ENCODE results near the gene HDAC7.

The HDAC7 gene

DNA sequence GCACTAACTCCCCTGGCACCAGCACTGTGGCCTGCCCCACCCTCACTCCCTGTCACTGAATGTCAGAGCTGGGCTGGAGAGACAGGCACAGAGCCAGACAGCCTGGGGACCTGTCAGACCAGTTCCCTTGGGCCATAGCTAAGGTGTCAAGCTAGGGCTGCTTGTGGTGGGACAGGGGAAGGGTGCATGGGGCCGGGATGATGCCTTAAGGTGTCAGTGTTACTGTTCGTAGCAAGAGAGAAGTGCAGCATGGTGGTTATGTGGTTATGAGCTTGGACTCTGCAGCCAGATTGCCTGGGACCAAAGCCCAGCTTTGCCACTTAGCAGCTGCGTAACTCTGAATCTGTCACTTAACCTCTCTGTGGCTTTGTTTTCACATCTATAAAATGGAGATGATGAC, 64.8 kb downstream of the HDAC7 start (continued):
- TF ChIP-seq, protein P1, sequence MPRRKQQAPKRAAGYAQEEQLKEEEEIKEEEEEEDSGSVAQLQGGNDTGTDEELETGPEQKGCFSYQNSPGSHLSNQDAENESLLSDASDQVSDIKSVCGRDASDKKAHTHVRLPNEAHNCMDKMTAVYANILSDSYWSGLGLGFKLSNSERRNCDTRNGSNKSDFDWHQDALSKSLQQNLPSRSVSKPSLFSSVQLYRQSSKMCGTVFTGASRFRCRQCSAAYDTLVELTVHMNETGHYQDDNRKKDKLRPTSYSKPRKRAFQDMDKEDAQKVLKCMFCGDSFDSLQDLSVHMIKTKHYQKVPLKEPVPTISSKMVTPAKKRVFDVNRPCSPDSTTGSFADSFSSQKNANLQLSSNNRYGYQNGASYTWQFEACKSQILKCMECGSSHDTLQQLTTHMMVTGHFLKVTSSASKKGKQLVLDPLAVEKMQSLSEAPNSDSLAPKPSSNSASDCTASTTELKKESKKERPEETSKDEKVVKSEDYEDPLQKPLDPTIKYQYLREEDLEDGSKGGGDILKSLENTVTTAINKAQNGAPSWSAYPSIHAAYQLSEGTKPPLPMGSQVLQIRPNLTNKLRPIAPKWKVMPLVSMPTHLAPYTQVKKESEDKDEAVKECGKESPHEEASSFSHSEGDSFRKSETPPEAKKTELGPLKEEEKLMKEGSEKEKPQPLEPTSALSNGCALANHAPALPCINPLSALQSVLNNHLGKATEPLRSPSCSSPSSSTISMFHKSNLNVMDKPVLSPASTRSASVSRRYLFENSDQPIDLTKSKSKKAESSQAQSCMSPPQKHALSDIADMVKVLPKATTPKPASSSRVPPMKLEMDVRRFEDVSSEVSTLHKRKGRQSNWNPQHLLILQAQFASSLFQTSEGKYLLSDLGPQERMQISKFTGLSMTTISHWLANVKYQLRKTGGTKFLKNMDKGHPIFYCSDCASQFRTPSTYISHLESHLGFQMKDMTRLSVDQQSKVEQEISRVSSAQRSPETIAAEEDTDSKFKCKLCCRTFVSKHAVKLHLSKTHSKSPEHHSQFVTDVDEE (CRISPR knock-in tag; IDR thresholded peaks at IDR 0.05): no peak
- TF ChIP-seq, protein P2, sequence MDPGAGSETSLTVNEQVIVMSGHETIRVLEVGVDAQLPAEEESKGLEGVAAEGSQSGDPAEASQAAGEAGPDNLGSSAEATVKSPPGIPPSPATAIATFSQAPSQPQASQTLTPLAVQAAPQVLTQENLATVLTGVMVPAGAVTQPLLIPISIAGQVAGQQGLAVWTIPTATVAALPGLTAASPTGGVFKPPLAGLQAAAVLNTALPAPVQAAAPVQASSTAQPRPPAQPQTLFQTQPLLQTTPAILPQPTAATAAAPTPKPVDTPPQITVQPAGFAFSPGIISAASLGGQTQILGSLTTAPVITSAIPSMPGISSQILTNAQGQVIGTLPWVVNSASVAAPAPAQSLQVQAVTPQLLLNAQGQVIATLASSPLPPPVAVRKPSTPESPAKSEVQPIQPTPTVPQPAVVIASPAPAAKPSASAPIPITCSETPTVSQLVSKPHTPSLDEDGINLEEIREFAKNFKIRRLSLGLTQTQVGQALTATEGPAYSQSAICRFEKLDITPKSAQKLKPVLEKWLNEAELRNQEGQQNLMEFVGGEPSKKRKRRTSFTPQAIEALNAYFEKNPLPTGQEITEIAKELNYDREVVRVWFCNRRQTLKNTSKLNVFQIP (CRISPR knock-in tag; IDR thresholded peaks at IDR 0.05; ENCODE audit: borderline replicate concordance, low read depth): no peak
- TF ChIP-seq CSDC2 (CRISPR knock-in tag; IDR thresholded peaks at IDR 0.05) (no peak), RARB (CRISPR knock-in tag; IDR thresholded peaks at IDR 0.05) (no peak)

DNA sequence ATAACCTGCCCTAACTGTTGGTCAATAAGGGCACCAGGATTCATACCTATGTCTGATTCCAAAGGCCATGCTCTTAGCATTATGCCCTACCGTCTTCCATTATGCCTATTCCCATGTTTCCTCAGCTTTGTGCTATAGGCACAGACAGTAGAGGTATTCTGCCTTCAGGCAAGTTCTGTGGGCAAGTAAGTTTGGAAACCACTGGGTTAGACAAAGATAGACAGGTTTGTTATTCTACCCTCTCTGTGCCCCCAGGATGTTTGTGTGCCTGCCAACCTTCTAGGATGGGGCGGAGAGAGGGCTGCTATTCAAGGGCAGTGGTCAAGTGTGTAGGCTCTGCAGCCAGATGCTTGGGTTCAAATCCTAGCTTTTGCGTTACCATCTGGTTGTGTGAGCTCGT, 65.6 kb downstream of the HDAC7 start:
- TF ChIP-seq OSR1 (CRISPR knock-in tag; IDR thresholded peaks at IDR 0.05) (no peak), PPARA (CRISPR knock-in tag; IDR thresholded peaks at IDR 0.05; ENCODE audit: borderline replicate concordance) (no peak), GLIS3 (CRISPR knock-in tag; IDR thresholded peaks at IDR 0.05) (no peak), TCF4 (CRISPR knock-in tag; IDR thresholded peaks at IDR 0.05; ENCODE audit: borderline replicate concordance) (no peak), ARNTL (CRISPR knock-in tag; IDR thresholded peaks at IDR 0.05; ENCODE audit: borderline replicate concordance, low read depth) (no peak), ZNF565 (CRISPR knock-in tag; conservative IDR thresholded peaks at IDR 0.05; ENCODE audit: low read depth) (no peak), ZFP3 (CRISPR knock-in tag; IDR thresholded peaks at IDR 0.05) (no peak), BACH2 (CRISPR knock-in tag; IDR thresholded peaks at IDR 0.05; ENCODE audit: borderline replicate concordance) (no peak), ZNF70 (CRISPR knock-in tag; IDR thresholded peaks at IDR 0.05) (no peak), ESRRG (CRISPR knock-in tag; IDR thresholded peaks at IDR 0.05) (no peak), ISL1 (CRISPR knock-in tag; IDR thresholded peaks at IDR 0.05) (no peak), ZNF8 (CRISPR knock-in tag; IDR thresholded peaks at IDR 0.05) (no peak)
- TF ChIP-seq, protein P2 (CRISPR knock-in tag; IDR thresholded peaks at IDR 0.05; ENCODE audit: borderline replicate concordance, low read depth): no peak
- TF ChIP-seq, protein P3, sequence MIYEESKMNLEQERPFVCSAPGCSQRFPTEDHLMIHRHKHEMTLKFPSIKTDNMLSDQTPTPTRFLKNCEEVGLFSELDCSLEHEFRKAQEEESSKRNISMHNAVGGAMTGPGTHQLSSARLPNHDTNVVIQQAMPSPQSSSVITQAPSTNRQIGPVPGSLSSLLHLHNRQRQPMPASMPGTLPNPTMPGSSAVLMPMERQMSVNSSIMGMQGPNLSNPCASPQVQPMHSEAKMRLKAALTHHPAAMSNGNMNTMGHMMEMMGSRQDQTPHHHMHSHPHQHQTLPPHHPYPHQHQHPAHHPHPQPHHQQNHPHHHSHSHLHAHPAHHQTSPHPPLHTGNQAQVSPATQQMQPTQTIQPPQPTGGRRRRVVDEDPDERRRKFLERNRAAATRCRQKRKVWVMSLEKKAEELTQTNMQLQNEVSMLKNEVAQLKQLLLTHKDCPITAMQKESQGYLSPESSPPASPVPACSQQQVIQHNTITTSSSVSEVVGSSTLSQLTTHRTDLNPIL (CRISPR knock-in tag; IDR thresholded peaks at IDR 0.05; ENCODE audit: low read depth): no peak
- no peak for ATAC-seq

DNA sequence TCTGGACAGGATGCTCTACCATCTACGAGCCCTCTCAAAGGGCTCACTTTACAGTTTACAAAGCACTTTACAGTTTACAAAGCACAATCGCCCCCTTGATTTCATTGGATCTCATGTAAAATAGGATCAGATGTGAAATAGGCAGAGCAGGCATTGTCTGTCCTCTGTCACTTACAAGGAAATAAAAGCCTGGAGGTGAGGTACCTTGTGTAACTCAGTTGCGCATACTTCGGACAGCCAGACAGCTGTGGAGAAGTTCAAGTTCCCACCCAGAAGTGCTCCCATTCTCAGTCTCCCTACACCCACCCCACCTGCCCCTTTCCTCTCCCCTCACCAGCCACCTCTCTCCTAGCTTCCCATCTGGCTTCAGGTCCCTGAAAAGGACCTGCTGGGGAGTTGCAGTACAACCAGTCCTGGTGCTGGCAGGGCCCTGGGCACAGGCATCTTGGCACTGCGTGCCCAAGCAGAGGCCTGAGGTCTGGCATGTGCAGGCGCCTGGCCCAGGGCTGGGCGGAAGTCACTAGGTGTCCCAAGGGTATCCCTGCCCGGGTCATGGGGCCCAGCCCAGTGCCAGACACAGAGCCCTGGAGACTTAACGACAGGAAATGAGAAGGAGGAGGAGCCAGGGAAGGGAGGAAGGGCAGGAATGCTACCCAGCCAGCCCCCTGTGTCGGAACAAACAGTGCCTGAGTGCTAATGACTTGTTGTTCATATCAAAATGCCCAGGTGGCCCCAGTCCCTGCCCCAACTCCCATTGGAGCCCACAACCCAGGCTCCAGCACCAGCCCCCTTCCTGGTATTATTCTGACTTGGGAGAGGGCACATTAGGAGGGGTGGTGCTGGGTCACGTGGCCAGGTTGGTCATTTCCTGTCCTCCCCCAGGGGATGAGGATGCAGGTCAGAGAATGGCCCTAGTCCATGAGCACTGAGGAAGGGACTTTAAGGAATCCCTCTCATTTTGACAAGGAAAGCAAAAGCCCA, 66.4 kb downstream of the HDAC7 start:
- TF ChIP-seq TCF4 (CRISPR knock-in tag; IDR thresholded peaks at IDR 0.05; ENCODE audit: borderline replicate concordance): peak; percentile 20; the same call in 1 of the 2 replicates
- TF ChIP-seq, protein P4, sequence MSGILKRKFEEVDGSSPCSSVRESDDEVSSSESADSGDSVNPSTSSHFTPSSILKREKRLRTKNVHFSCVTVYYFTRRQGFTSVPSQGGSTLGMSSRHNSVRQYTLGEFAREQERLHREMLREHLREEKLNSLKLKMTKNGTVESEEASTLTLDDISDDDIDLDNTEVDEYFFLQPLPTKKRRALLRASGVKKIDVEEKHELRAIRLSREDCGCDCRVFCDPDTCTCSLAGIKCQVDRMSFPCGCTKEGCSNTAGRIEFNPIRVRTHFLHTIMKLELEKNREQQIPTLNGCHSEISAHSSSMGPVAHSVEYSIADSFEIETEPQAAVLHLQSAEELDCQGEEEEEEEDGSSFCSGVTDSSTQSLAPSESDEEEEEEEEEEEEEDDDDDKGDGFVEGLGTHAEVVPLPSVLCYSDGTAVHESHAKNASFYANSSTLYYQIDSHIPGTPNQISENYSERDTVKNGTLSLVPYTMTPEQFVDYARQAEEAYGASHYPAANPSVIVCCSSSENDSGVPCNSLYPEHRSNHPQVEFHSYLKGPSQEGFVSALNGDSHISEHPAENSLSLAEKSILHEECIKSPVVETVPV (CRISPR knock-in tag; IDR thresholded peaks at IDR 0.05): no peak
- peak; percentile 49 for ATAC-seq

DNA sequence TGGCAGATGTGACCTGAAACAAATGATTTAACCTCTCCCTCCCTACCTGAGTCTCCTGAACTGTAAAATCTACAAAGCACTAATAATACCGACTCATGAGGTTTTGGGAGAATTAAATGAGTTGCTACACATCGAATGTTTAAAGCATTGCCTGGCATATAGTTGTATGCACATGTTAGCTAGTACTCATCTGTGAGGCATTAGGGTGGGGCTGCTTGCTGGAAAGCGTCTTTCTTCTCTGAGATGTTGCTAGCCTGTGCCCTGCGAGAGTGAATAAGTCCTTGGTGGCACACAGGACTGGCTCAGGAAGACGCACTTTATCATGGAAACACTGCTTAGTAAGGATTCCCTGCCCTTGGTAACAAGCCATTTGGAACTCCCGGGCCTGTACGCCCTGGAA, 67.2 kb downstream of the HDAC7 start:
- no peak for TF ChIP-seq ZC3H10 (CRISPR knock-in tag; IDR thresholded peaks at IDR 0.05)
- no peak for TF ChIP-seq TOX (CRISPR knock-in tag; IDR thresholded peaks at IDR 0.05; ENCODE audit: borderline replicate concordance)
- TF ChIP-seq, protein P5, sequence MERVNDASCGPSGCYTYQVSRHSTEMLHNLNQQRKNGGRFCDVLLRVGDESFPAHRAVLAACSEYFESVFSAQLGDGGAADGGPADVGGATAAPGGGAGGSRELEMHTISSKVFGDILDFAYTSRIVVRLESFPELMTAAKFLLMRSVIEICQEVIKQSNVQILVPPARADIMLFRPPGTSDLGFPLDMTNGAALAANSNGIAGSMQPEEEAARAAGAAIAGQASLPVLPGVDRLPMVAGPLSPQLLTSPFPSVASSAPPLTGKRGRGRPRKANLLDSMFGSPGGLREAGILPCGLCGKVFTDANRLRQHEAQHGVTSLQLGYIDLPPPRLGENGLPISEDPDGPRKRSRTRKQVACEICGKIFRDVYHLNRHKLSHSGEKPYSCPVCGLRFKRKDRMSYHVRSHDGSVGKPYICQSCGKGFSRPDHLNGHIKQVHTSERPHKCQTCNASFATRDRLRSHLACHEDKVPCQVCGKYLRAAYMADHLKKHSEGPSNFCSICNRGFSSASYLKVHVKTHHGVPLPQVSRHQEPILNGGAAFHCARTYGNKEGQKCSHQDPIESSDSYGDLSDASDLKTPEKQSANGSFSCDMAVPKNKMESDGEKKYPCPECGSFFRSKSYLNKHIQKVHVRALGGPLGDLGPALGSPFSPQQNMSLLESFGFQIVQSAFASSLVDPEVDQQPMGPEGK (CRISPR knock-in tag; IDR thresholded peaks at IDR 0.05; ENCODE audit: borderline replicate concordance): no peak
- TF ChIP-seq, protein P2 (CRISPR knock-in tag; IDR thresholded peaks at IDR 0.05; ENCODE audit: borderline replicate concordance, low read depth): no peak
- TF ChIP-seq ISL1 (CRISPR knock-in tag; IDR thresholded peaks at IDR 0.05): no peak
- TF ChIP-seq ZNF565 (CRISPR knock-in tag; conservative IDR thresholded peaks at IDR 0.05; ENCODE audit: low read depth): no peak
- TF ChIP-seq PPARA (CRISPR knock-in tag; IDR thresholded peaks at IDR 0.05; ENCODE audit: borderline replicate concordance): no peak
- TF ChIP-seq GLIS3 (CRISPR knock-in tag; IDR thresholded peaks at IDR 0.05): no peak
- TF ChIP-seq RARB (CRISPR knock-in tag; IDR thresholded peaks at IDR 0.05): no peak
- TF ChIP-seq CSDC2 (CRISPR knock-in tag; IDR thresholded peaks at IDR 0.05): no peak
- ATAC-seq: peak; percentile 29; the same call in 2 of the 3 replicates
